ENCODE data around the gene SEC61A1. TPM values are rescaled to one million over a fixed set of nuclear protein-coding genes. Genes with fewer than 3 reads are reported as not detected.

SEC61A1 gene
- polyA plus RNA-seq, 3 donors = 62.8 to 136 (median 114) TPM

GRCh38 chr3:128016502-128016901 is 35.7 kb upstream of the SEC61A1 start:
- H3K27me3 ChIP-seq (ENCODE audit: control insufficient read depth in 2 of 2, insufficient read depth in 2 of 2, low read length in 2 of 2) = no peaks in the 10 kb centered on the region
- WGBS (ENCODE audit: insufficient coverage) = no CpG with 5 or more reads among the region's 1 CpG
- no peak overlapping the region for H3K27ac ChIP-seq (ENCODE audit: low read depth in 1 of 2, low read length in 2 of 2)
- Mint-ChIP-seq H3K9me3 (peaks cover 0 to 13% (median 6%) of the 10 kb centered on the region in 7 donors), H3K36me3 (no peaks in the 10 kb centered on the region), H3K27ac (no peak overlapping the region), H3K27me3 (ENCODE audit: low read depth in 3 of 3) (peaks cover 0 to 11% (median 7%) of the 10 kb centered on the region in 3 donors), H3K4me1 (no peaks in the 10 kb centered on the region), H3K4me3 (no peak overlapping the region)
- no peak overlapping the region for H3K4me3 ChIP-seq (replicated peaks in 1 of 3; ENCODE audit: low read depth in 2 of 3, low read length in 3 of 3)
- DNase-seq = no peak
- H4K20me1 ChIP-seq (ENCODE audit: insufficient read depth, low read length) = no peaks in the 10 kb centered on the region
- no peak overlapping the region for H2AFZ ChIP-seq (ENCODE audit: insufficient read depth, low read depth, low read length, poor library complexity, severe bottlenecking)
- intact Hi-C loops (cut with micrococcal nuclease) = no loop called here
- H3K9ac ChIP-seq (ENCODE audit: insufficient read depth, low read length, poor library complexity, severe bottlenecking) = no peak overlapping the region
- no peaks in the 10 kb centered on the region for H3K79me2 ChIP-seq (ENCODE audit: insufficient read depth, low read length)
- no peak for TF ChIP-seq CTCF (IDR thresholded peaks at IDR 0.05)
- no peaks in the 10 kb centered on the region for H3K36me3 ChIP-seq (replicated peaks in 1 of 2; ENCODE audit: control insufficient read depth in 1 of 2, insufficient read depth in 2 of 2, low read length in 2 of 2)
- no peaks in the 10 kb centered on the region for H3K9me3 ChIP-seq (replicated peaks in 1 of 2; ENCODE audit: control insufficient read depth in 1 of 2, insufficient read depth in 1 of 2, low read length in 2 of 2)
- no peak overlapping the region for H3K4me2 ChIP-seq (replicated peaks; ENCODE audit: extremely low read depth, low read length, poor library complexity, severe bottlenecking)
- no peaks in the 10 kb centered on the region for H3K4me1 ChIP-seq (ENCODE audit: control insufficient read depth in 1 of 2, insufficient read depth in 2 of 2, low read length in 2 of 2)

DNA sequence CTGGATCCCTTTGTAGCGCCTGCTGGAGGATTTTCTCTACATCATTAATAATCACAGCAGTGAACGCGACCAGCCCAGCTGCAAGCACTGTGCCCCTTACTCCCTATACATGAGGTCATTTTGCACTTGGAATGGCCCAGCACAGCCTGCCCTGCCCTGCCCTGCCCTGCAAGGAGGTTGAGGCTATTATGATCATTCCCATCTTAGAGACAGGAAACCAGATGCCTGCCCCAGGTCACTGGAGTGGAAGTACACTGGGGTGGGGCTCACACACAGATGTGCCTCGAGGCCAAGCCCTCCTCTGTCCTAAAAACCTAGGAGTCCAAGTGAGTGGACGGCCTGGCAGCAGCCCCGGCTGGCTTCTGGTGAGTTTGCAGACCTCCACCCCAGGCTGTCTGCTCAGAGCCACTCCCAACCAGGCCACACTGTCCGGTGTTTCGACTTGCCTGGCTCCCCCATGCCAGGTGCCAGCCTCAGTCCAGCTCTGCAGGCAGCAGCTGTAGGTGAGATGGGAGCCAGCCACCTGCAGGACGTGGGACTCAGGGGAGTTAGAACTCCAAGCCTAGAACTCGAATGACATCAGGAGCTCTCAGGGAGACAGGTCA is 30.4 kb upstream of the SEC61A1 start:
- Mint-ChIP-seq H3K36me3 (no peaks in the 10 kb centered on the region), H3K4me1 (no peaks in the 10 kb centered on the region), H3K4me3 (no peak overlapping the region), H3K9me3 (peaks cover 0 to 6% (median 0%) of the 10 kb centered on the region in 7 donors), H3K27ac (no peak overlapping the region), H3K27me3 (ENCODE audit: low read depth in 3 of 3) (peaks cover 0 to 24% (median 7%) of the 10 kb centered on the region in 3 donors)
- no peaks in the 10 kb centered on the region for H3K4me1 ChIP-seq (ENCODE audit: control insufficient read depth in 1 of 2, insufficient read depth in 2 of 2, low read length in 2 of 2)
- no peak overlapping the region for H3K9ac ChIP-seq (ENCODE audit: insufficient read depth, low read length, poor library complexity, severe bottlenecking)
- no peaks in the 10 kb centered on the region for H4K20me1 ChIP-seq (ENCODE audit: insufficient read depth, low read length)
- no peak overlapping the region for H3K4me3 ChIP-seq (replicated peaks in 1 of 3; ENCODE audit: low read depth in 2 of 3, low read length in 3 of 3)
- H3K9me3 ChIP-seq (replicated peaks in 1 of 2; ENCODE audit: control insufficient read depth in 1 of 2, insufficient read depth in 1 of 2, low read length in 2 of 2) = no peaks in the 10 kb centered on the region
- H2AFZ ChIP-seq (ENCODE audit: insufficient read depth, low read depth, low read length, poor library complexity, severe bottlenecking) = no peak overlapping the region
- no peaks in the 10 kb centered on the region for H3K79me2 ChIP-seq (ENCODE audit: insufficient read depth, low read length)
- intact Hi-C loops (cut with micrococcal nuclease) = no loop called here
- no peak overlapping the region for H3K4me2 ChIP-seq (replicated peaks; ENCODE audit: extremely low read depth, low read length, poor library complexity, severe bottlenecking)
- H3K27me3 ChIP-seq (ENCODE audit: control insufficient read depth in 2 of 2, insufficient read depth in 2 of 2, low read length in 2 of 2) = no peaks in the 10 kb centered on the region
- DNase-seq = no peak
- H3K27ac ChIP-seq (ENCODE audit: low read depth in 1 of 2, low read length in 2 of 2) = no peak overlapping the region
- TF ChIP-seq CTCF (IDR thresholded peaks at IDR 0.05) = no peak
- H3K36me3 ChIP-seq (replicated peaks in 1 of 2; ENCODE audit: control insufficient read depth in 1 of 2, insufficient read depth in 2 of 2, low read length in 2 of 2) = no peaks in the 10 kb centered on the region
- WGBS (ENCODE audit: insufficient coverage) = 90% methylated on average over 8 of the region's 10 CpGs

Measured in CD14-positive monocyte (primary cell).